ENCODE results near the gene ATG4A. TPM values are rescaled to one million over a fixed set of nuclear protein-coding genes. Genes with fewer than 3 reads are reported as not detected.

ATG4A gene
- total and polyA plus RNA-seq, 2 of the 8 experiments (the other 6 are each of a cell fraction or from before 2014, with no cell fraction given): 1.2 to 2.0 TPM

GRCh38 chrX:108203540-108203939 lies 112.0 kb downstream of the ATG4A start (continued):
- no peak for TF ChIP-seq CTCF (IDR thresholded peaks at IDR 0.05; ENCODE audit: control extremely low read depth in 1 of 3, insufficient read depth in 1 of 3, low read depth in 1 of 3, low read length in 3 of 3)
- no peak for TF ChIP-seq RAD21 (IDR thresholded peaks at IDR 0.05 in 1 of 2, conservative IDR thresholded peaks at IDR 0.05 in 1 of 2; ENCODE audit: low read depth in 2 of 2, low read length in 2 of 2)
- no peak for TF ChIP-seq SP4 (IDR thresholded peaks at IDR 0.05; ENCODE audit: low read length)

Other genes starting within 250 kb of the ATG4A start
- gene TEX13B, start 109.4 kb upstream of the ATG4A start, total RNA-seq (2021; fragmentation: NEBNext Ultra II Directional; extraction: Animal tissue kit (Norgen Biotek cat#: 25700)): 0.32 TPM in 1 of 2 replicates, not detected in the other
- 0.06 and 0.11 TPM in 2 replicates for gene TEX13B, start 109.4 kb upstream of the ATG4A start, polyA plus RNA-seq (2011; rRNA removed)
- 1.6 and 2.2 TPM in 2 replicates for gene VSIG1, start 46.7 kb upstream of the ATG4A start, total RNA-seq (2021; fragmentation: NEBNext Ultra II Directional; extraction: Animal tissue kit (Norgen Biotek cat#: 25700))
- gene VSIG1, start 46.7 kb upstream of the ATG4A start, polyA plus RNA-seq (2011; rRNA removed): 2.5 and 2.9 TPM in 2 replicates
- 46.6 and 49.9 TPM in 2 replicates for gene PSMD10, start 236 bp upstream of the ATG4A start, total RNA-seq (2021; fragmentation: NEBNext Ultra II Directional; extraction: Animal tissue kit (Norgen Biotek cat#: 25700))
- gene PSMD10, start 236 bp upstream of the ATG4A start, polyA plus RNA-seq (2011; rRNA removed): 37.5 and 79.9 TPM in 2 replicates

Measured in H1 (cell line).